HepG2 (cell line): ENCODE data around the gene TPH1. TPM values are rescaled to one million over a fixed set of nuclear protein-coding genes. Genes with fewer than 3 reads are reported as not detected.

Source experiments
- AHDC1 ChIP-seq: sonication (generic); formaldehyde crosslinking; IDR thresholded peaks from 2 replicates; pipeline ENCODE4 v1.5.1; 2020; ENCODE audit warnings: mild to moderate bottlenecking, missing genetic modification reagents, borderline replicate concordance
- CCAR2 ChIP-seq: fragments of 200-400 bp; formaldehyde crosslinking; optimal IDR thresholded peaks from 2 replicates; pipeline ENCODE3; 2018; ENCODE audit warnings: low read depth, mild to moderate bottlenecking, low read length, moderate library complexity
- E2F5 ChIP-seq: sonication (generic); formaldehyde crosslinking; conservative IDR thresholded peaks from 2 replicates; pipeline ENCODE4 v1.4.0; 2020; ENCODE audit warnings: missing genetic modification reagents
- FOSL1 ChIP-seq: sonication (generic); formaldehyde crosslinking; IDR thresholded peaks from 2 replicates; pipeline ENCODE4 v1.9.0; 2021; ENCODE audit warnings: missing genetic modification reagents, borderline replicate concordance
- FOXJ3 ChIP-seq: sonication (generic); formaldehyde crosslinking; IDR thresholded peaks from 2 replicates; pipeline ENCODE4 v1.4.0; 2020; ENCODE audit warnings: missing genetic modification reagents, mild to moderate bottlenecking, borderline replicate concordance
- GLI4 ChIP-seq: sonication (generic); formaldehyde crosslinking; IDR thresholded peaks from 2 replicates; pipeline ENCODE4 v1.5.1; 2020; ENCODE audit warnings: missing genetic modification reagents, mild to moderate bottlenecking, moderate library complexity, borderline replicate concordance
- GPN1 ChIP-seq: sonication (generic); formaldehyde crosslinking; IDR thresholded peaks from 2 replicates; pipeline ENCODE4 v1.5.1; 2020; ENCODE audit warnings: missing genetic modification reagents, borderline replicate concordance
- KDM2A ChIP-seq: sonication (generic); formaldehyde crosslinking; IDR thresholded peaks from 2 replicates; pipeline ENCODE4 v1.4.0; 2020; ENCODE audit warnings: low read depth, missing genetic modification reagents, borderline replicate concordance
- KMT2B ChIP-seq: IDR thresholded peaks from 2 replicates; pipeline ENCODE4 v1.6.1; 2016; ENCODE audit warnings: missing genetic modification reagents, missing compliant biosample characterization
- MXD1 ChIP-seq: sonication (generic); formaldehyde crosslinking; IDR thresholded peaks from 2 replicates; pipeline ENCODE4 v1.4.0; 2020; ENCODE audit warnings: mild to moderate bottlenecking, missing genetic modification reagents
- NFE2L1 ChIP-seq: sonication (generic); formaldehyde crosslinking; IDR thresholded peaks from 2 replicates; pipeline ENCODE4 v1.4.0; 2020; ENCODE audit warnings: missing genetic modification reagents, mild to moderate bottlenecking, borderline replicate concordance
- PPARG ChIP-seq: conservative IDR thresholded peaks from 2 replicates; pipeline ENCODE4 v1.6.1; 2016; ENCODE audit warnings: missing biosample characterization, missing genetic modification reagents
- SKI ChIP-seq: fragments of 450-650 bp; IDR thresholded peaks from one replicate; pipeline ENCODE4 v1.6.1; 2018; ENCODE audit warnings: mild to moderate bottlenecking; ENCODE audit not compliant: partially characterized antibody
- ZNF296 ChIP-seq: sonication (generic); formaldehyde crosslinking; conservative IDR thresholded peaks from 2 replicates; pipeline ENCODE4 v1.5.0; 2020; ENCODE audit warnings: mild to moderate bottlenecking, missing genetic modification reagents
- ZNF335 ChIP-seq: sonication (generic); formaldehyde crosslinking; IDR thresholded peaks from 2 replicates; pipeline ENCODE4 v1.4.0; 2020; ENCODE audit warnings: missing genetic modification reagents
- ZNF33B ChIP-seq: sonication (generic); formaldehyde crosslinking; IDR thresholded peaks from 2 replicates; pipeline ENCODE4 v1.5.1; 2020; ENCODE audit warnings: mild to moderate bottlenecking, missing genetic modification reagents
- ZNF589 ChIP-seq: sonication (generic); formaldehyde crosslinking; conservative IDR thresholded peaks from 2 replicates; pipeline ENCODE4 v1.8.0; 2022; ENCODE audit warnings: mild to moderate bottlenecking, moderate library complexity, missing genetic modification reagents
- ZNF749 ChIP-seq: sonication (generic); formaldehyde crosslinking; IDR thresholded peaks from 2 replicates; pipeline ENCODE4 v1.8.0; 2022; ENCODE audit warnings: mild to moderate bottlenecking, missing genetic modification reagents, moderate library complexity, borderline replicate concordance
- ZSCAN30 ChIP-seq: sonication (generic); formaldehyde crosslinking; IDR thresholded peaks from 2 replicates; pipeline ENCODE4 v1.5.0; 2020; ENCODE audit warnings: mild to moderate bottlenecking, missing genetic modification reagents
- polyA plus RNA-seq, 8 experiments: library from polyadenylated mRNA; depleted of rRNA in 3 of 8; stranded (reverse) in 7 of 8; unstranded in 1 of 8; fragments of >200 nt; fragmentation: Illumina TruSeq in 4 of 8; extraction: Trizol in 4 of 8; gene quantifications; 2 replicates each; pipeline versions ENCODE4 v1.2.1 to v1.2.3, GENCODE V29; 2011 to 2016; ENCODE audit warnings: low read depth in 4 of 8, missing spikeins in 1 of 8, mixed read lengths in 1 of 8; ENCODE audit not compliant: insufficient read depth in 1 of 8
- total RNA-seq, 5 experiments: library from RNA; depleted of rRNA; stranded (reverse); fragments of >200 nt; fragmentation: Illumina TruSeq; extraction: Trizol; gene quantifications; 2 replicates each; pipeline ENCODE4 v1.2.3, GENCODE V29; 2016; ENCODE audit warnings: low read depth in 1 of 5
- TF ChIP-seq, protein P1 (sequence below): IDR thresholded peaks from 2 replicates; pipeline ENCODE4 v1.6.1; 2016; ENCODE audit warnings: low read depth, borderline replicate concordance

The TPH1 gene
- total and polyA plus RNA-seq, 2 of the 13 experiments (the other 11 are each of a cell fraction or from before 2014, with no cell fraction given), result 0.26 to 0.53 TPM

- no peak for TF ChIP-seq FOXJ3 (CRISPR knock-in tag)
- TF ChIP-seq, protein P1, sequence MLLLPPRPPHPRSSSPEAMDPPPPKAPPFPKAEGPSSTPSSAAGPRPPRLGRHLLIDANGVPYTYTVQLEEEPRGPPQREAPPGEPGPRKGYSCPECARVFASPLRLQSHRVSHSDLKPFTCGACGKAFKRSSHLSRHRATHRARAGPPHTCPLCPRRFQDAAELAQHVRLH (CRISPR knock-in tag), result no peak
- TF ChIP-seq PPARG (CRISPR knock-in tag), result no peak; the same call in 1 of the 2 replicates
- TF ChIP-seq KDM2A (CRISPR knock-in tag), result peak; percentile 43; the same call in 1 of the 2 replicates
- TF ChIP-seq ZSCAN30 (CRISPR knock-in tag), result 0 out of 2 replicates have a peak, but pooled peaks have one; percentile 50
- TF ChIP-seq ZNF33B (CRISPR knock-in tag), result 0 out of 2 replicates have a peak, but pooled peaks have one; percentile 49
- no peak for TF ChIP-seq AHDC1 (CRISPR knock-in tag)
- no peak for TF ChIP-seq NFE2L1 (CRISPR knock-in tag)
- 0 out of 2 replicates have a peak, but pooled peaks have one; percentile 53 for TF ChIP-seq KMT2B (CRISPR knock-in tag)
- 0 out of 2 replicates have a peak, but pooled peaks have one; percentile 41 for TF ChIP-seq ZNF335 (CRISPR knock-in tag)
- 0 out of 2 replicates have a peak, but pooled peaks have one; percentile 21 for TF ChIP-seq MXD1 (CRISPR knock-in tag)
- 0 out of 2 replicates have a peak, but pooled peaks have one; percentile 23 for TF ChIP-seq ZNF296
- TF ChIP-seq FOSL1 (CRISPR knock-in tag), result no peak
- 0 out of 2 replicates have a peak, but pooled peaks have one; percentile 38 for TF ChIP-seq ZNF589 (CRISPR knock-in tag)
- no peak for TF ChIP-seq SKI
- TF ChIP-seq ZNF749 (CRISPR knock-in tag), result peak; percentile 51; the same call in 1 of the 2 replicates
- no peak for TF ChIP-seq CCAR2
- no peak for TF ChIP-seq GPN1 (CRISPR knock-in tag)
- no peak for TF ChIP-seq E2F5
- 0 out of 2 replicates have a peak, but pooled peaks have one; percentile 72 for TF ChIP-seq GLI4 (CRISPR knock-in tag)
Observed at GRCh38 chr11:18012122-18012905, 33.8 kb downstream of the TPH1 start (continued).
